GM18868 (cell line): ENCODE measurements around the gene CTRB1.

Source experiments
- ATAC-seq: cut with Tn5 transposase; IDR thresholded peaks from one replicate; pipeline ENCODE4 v1.9.1; 2021; ENCODE audit warnings: mild to moderate bottlenecking, moderate library complexity; ENCODE audit not compliant: unreplicated experiment

CTRB1 gene

GRCh38 chr16:75218256-75219076, at the start of gene CTRB1:
Gene CTRB1 (plus strand): TSS chr16:75218988. CDS start chr16:75219008, 20 bp downstream.
- ATAC-seq = peak; percentile 75

GRCh38 chr16:75169899-75170405, 48.8 kb upstream of the CTRB1 start:
- ATAC-seq = no peak

- ATAC-seq = no peak
These were observed 46.2 kb upstream of the CTRB1 start for GRCh38 chr16:75172578-75172977.

GRCh38 chr16:75175074-75175473, 43.7 kb upstream of the CTRB1 start:
- no peak for ATAC-seq

GRCh38 chr16:75176926-75177325, 41.9 kb upstream of the CTRB1 start:
- ATAC-seq = no peak

GRCh38 chr16:75179208-75179607, 39.6 kb upstream of the CTRB1 start:
- no peak for ATAC-seq

- ATAC-seq = no peak
These were observed 37.2 kb upstream of the CTRB1 start for GRCh38 chr16:75181630-75182029.

GRCh38 chr16:75188832-75189477, 29.8 kb upstream of the CTRB1 start:
- ATAC-seq = no peak

- ATAC-seq = no peak
These were observed 29.0 kb upstream of the CTRB1 start for GRCh38 chr16:75189638-75190245.

GRCh38 chr16:75192606-75193264, 26.1 kb upstream of the CTRB1 start:
- ATAC-seq = no peak

- ATAC-seq = no peak
These were observed 25.5 kb upstream of the CTRB1 start for GRCh38 chr16:75193265-75193650.

GRCh38 chr16:75193730-75194444, 24.9 kb upstream of the CTRB1 start:
- no peak for ATAC-seq

GRCh38 chr16:75195811-75196790, 22.7 kb upstream of the CTRB1 start:
- ATAC-seq = no peak

GRCh38 chr16:75196836-75197235, 22.0 kb upstream of the CTRB1 start:
- ATAC-seq = no peak

GRCh38 chr16:75197522-75198134, 21.2 kb upstream of the CTRB1 start:
- no peak for ATAC-seq

GRCh38 chr16:75198135-75198600, 20.6 kb upstream of the CTRB1 start:
- no peak for ATAC-seq

- ATAC-seq = no peak
These were observed 16.7 kb upstream of the CTRB1 start for GRCh38 chr16:75202069-75202590.

GRCh38 chr16:75203096-75203495, 15.7 kb upstream of the CTRB1 start:
- no peak for ATAC-seq
